Cerebellar nuclear complex (tissue), 1 donor: ENCODE results near the gene MRPL55.

Source experiments
- DNase-seq, 2 experiments: peaks; one replicate each; lab custom pipeline; 2025; lab: John Stamatoyannopoulos, UW

The MRPL55 gene

GRCh38 chr1:228070173-228070572 is 38.9 kb downstream of the MRPL55 start:
- DNase-seq = no peak

GRCh38 chr1:228068359-228068758 is 40.7 kb downstream of the MRPL55 start:
- no peak for DNase-seq

GRCh38 chr1:228066891-228067654 is 42.0 kb downstream of the MRPL55 start:
- no peak for DNase-seq

- no peak for DNase-seq
Measured at GRCh38 chr1:228066416-228066815, 42.7 kb downstream of the MRPL55 start.

- no peak for DNase-seq
Measured at GRCh38 chr1:228065543-228066347, 43.4 kb downstream of the MRPL55 start.

- no peak for DNase-seq
Measured at GRCh38 chr1:228064741-228065542, 44.2 kb downstream of the MRPL55 start.

GRCh38 chr1:228064296-228064695 is 44.8 kb downstream of the MRPL55 start:
- DNase-seq = no peak

- DNase-seq = no peak
Measured at GRCh38 chr1:228063251-228064191, 45.6 kb downstream of the MRPL55 start.

GRCh38 chr1:228062812-228063211 is 46.3 kb downstream of the MRPL55 start:
- no peak for DNase-seq

GRCh38 chr1:228062085-228062791 is 46.9 kb downstream of the MRPL55 start:
- DNase-seq = no peak

- no peak for DNase-seq
Measured at GRCh38 chr1:228061411-228062084, 47.6 kb downstream of the MRPL55 start.

GRCh38 chr1:228060458-228061190 is 48.5 kb downstream of the MRPL55 start:
- DNase-seq = no peak

GRCh38 chr1:228059634-228060457 is 49.3 kb downstream of the MRPL55 start:
- no peak for DNase-seq

GRCh38 chr1:228058949-228059633 is 50.0 kb downstream of the MRPL55 start:
- DNase-seq = no peak

GRCh38 chr1:228058172-228058948 is 50.7 kb downstream of the MRPL55 start:
- DNase-seq = no peak
